Measurements from ENCODE around the gene MRAS. TPM values are rescaled to one million over a fixed set of nuclear protein-coding genes. Genes with fewer than 3 reads are reported as not detected.
"Not testable (repeated sequence)": the region's sequence is repeated elsewhere in the genome, so short reads cannot be mapped to it uniquely, and the experiment has no call there.

The MRAS gene
- total and polyA plus RNA-seq, 2 of the 13 experiments (the other 11 are each of a cell fraction or from before 2014, with no cell fraction given), result 8.8 to 36.2 TPM

DNA sequence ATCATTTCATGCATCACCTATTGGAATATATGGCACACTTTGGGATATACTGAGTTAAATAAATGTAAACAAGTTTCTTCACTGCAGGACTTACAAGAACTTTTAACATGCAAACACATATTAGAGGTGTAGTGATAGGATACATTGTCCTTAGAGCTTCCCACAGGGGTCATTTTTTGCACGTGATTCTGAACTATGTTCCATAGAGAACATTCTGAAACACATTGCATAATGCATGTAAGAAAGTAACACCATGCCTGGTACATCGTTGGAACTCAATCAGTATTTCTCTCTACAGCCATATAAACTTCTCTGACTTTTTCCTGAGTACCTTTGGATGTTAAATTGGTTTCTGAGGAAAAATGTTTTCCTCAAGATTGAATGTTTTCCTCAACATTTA is 28.3 kb downstream of the MRAS start:
- H3K9ac ChIP-seq (ENCODE audit: insufficient read depth, low read depth, low read length), result no peak overlapping the region
- H3K27me3 ChIP-seq (ENCODE audit: control insufficient read depth in 1 of 2, insufficient read depth in 2 of 2, low read length in 2 of 2), result no peaks in the 10 kb centered on the region
- no peak overlapping the region for H3K27ac ChIP-seq (ENCODE audit: extremely low read length, insufficient read depth, low read length)
- BruUV-seq (replicated peaks), result no TSS peak
- WGBS (ENCODE audit: low lambda C conversion rate), result 43% methylated on average over 2 of the region's 2 CpGs
- no peaks in the 10 kb centered on the region for H3K79me2 ChIP-seq (ENCODE audit: insufficient read depth, low read length)
- H3K9me3 ChIP-seq (ENCODE audit: low read length), result no peaks in the 10 kb centered on the region
- intact Hi-C loops (cut with micrococcal nuclease; ENCODE audit: unreplicated experiment), result no loop called here
- peaks cover 0 to 1% of the 10 kb centered on the region in 2 experiments; a peak in 1 of 5 replicates for H3K36me3 ChIP-seq (replicated peaks in 1 of 2; ENCODE audit: control insufficient read depth in 1 of 2, insufficient read depth in 2 of 2, low read length in 2 of 2)
- H3K4me2 ChIP-seq (ENCODE audit: low read depth, low read length), result no peak overlapping the region
- H3K4me3 ChIP-seq (replicated peaks in 1 of 3; ENCODE audit: insufficient read depth in 1 of 3, low read depth in 2 of 3, low read length in 3 of 3), result no peak overlapping the region
- ATAC-seq, result no peak
- H2AFZ ChIP-seq (ENCODE audit: low read length), result no peak overlapping the region
- no peak for FAIRE-seq
- H3K4me1 ChIP-seq (ENCODE audit: insufficient read depth, low read length), result peaks cover 7% of the 10 kb centered on the region
- POLR2A ChIA-PET, result no interaction called here
- DNase-seq (ENCODE audit: low spot score), result no peak
- H4K20me1 ChIP-seq (ENCODE audit: insufficient read depth, low read length), result no peaks in the 10 kb centered on the region
- CTCF ChIA-PET (ENCODE audit: low intra/inter-chr PET ratio, low total read pairs), result no interaction called here
- in situ Hi-C loops (cut with HindIII; ENCODE audit: extremely low pct_ligation_motif_present, low pct_unique_long_range_greater_than_20kb), result no loop called here
- TF ChIP-seq ZNF589 (CRISPR knock-in tag; conservative IDR thresholded peaks at IDR 0.05) (no peak), GTF2F1 (IDR thresholded peaks at IDR 0.05; ENCODE audit: low read length) (no peak), ZBTB42 (CRISPR knock-in tag; IDR thresholded peaks at IDR 0.05) (no peak), ARNTL (CRISPR knock-in tag; IDR thresholded peaks at IDR 0.05) (no peak), IKZF4 (CRISPR knock-in tag; IDR thresholded peaks at IDR 0.05; ENCODE audit: borderline replicate concordance, low read depth, not compliant biosample characterization) (no peak)
- TF ChIP-seq, protein P1, sequence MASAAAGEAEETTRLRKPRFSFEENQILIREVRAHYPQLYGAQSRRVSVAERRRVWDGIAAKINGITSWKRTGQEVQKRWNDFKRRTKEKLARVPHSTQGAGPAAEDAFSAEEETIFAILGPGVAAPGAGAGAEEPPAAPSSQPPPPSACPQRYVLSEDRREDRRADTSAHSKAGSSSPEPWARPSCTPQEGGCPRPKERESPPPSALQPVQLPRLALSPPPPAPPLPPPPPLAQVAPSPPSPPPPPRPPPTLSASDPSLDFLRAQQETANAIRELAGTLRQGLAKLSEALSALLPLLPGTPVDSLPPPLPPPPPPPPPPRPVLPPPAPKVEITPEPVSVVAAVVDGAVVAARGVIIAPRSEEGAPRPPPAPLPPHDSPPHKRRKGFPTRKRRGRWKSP (CRISPR knock-in tag; IDR thresholded peaks at IDR 0.05), result no peak

DNA sequence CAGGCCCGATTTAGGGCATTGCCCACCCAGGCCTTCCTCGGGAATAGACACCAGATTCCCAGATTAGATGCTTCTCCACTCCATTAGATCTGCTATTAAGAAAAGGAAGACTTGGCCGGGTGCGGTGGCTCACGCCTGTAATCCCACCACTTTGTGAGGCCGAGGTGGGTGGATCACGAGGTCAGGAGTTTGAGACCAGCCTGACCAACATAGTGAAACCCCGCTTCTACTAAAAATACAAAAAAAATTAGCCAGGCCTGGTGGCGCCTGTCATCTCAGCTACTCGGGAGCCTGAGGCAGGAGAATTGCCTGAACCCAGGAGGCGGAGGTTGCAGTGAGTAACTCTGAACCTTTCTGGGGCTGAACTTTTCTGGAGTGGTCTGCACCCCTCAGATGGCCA is 28.8 kb downstream of the MRAS start:
- FAIRE-seq; H3K4me3 ChIP-seq (replicated peaks in 1 of 3; ENCODE audit: insufficient read depth in 1 of 3, low read depth in 2 of 3, low read length in 3 of 3); H3K79me2 ChIP-seq (ENCODE audit: insufficient read depth, low read length); H3K36me3 ChIP-seq (replicated peaks in 1 of 2; ENCODE audit: control insufficient read depth in 1 of 2, insufficient read depth in 2 of 2, low read length in 2 of 2); H2AFZ ChIP-seq (ENCODE audit: low read length); H4K20me1 ChIP-seq (ENCODE audit: insufficient read depth, low read length); H3K27me3 ChIP-seq (ENCODE audit: control insufficient read depth in 1 of 2, insufficient read depth in 2 of 2, low read length in 2 of 2); H3K9ac ChIP-seq (ENCODE audit: insufficient read depth, low read depth, low read length); BruUV-seq (replicated peaks); POLR2A ChIA-PET; in situ Hi-C loops (cut with HindIII; ENCODE audit: extremely low pct_ligation_motif_present, low pct_unique_long_range_greater_than_20kb); H3K4me2 ChIP-seq (ENCODE audit: low read depth, low read length); ATAC-seq; H3K9me3 ChIP-seq (ENCODE audit: low read length); H3K27ac ChIP-seq (ENCODE audit: extremely low read length, insufficient read depth, low read length); DNase-seq (ENCODE audit: low spot score); CTCF ChIA-PET (ENCODE audit: low intra/inter-chr PET ratio, low total read pairs); intact Hi-C loops (cut with micrococcal nuclease; ENCODE audit: unreplicated experiment): not testable (repeated sequence)
- peaks cover 12% of the 10 kb centered on the region for H3K4me1 ChIP-seq (ENCODE audit: insufficient read depth, low read length)
- 96% methylated on average over 6 of the region's 11 CpGs for WGBS (ENCODE audit: low lambda C conversion rate)
